Stimulated activated naive CD4-positive, alpha-beta T cell (primary cell): ENCODE measurements around the gene PPP6R3.
"Not testable (repeated sequence)": the region's sequence is repeated elsewhere in the genome, so short reads cannot be mapped to it uniquely, and the experiment has no call there.

Experiments used
- DNase-seq, 6 experiments: peaks; one replicate each; lab custom pipeline; 2025; lab: John Stamatoyannopoulos, UW

The PPP6R3 gene

GRCh38 chr11:68460741-68461574, at the start of gene PPP6R3:
Gene PPP6R3 (plus strand): TSS chr11:68460752. CDS start chr11:68537665, 76,913 bp downstream.
- DNase-seq: peak in 3 of 6 experiments; percentile 11 to 36 (median 28)

GRCh38 chr11:68411501-68411991, 49.0 kb upstream of the PPP6R3 start:
- DNase-seq: no peak

GRCh38 chr11:68412593-68413475, 47.7 kb upstream of the PPP6R3 start:
- DNase-seq: no peak

GRCh38 chr11:68413591-68413999, 47.0 kb upstream of the PPP6R3 start:
- DNase-seq: no peak

GRCh38 chr11:68414496-68415221, 45.9 kb upstream of the PPP6R3 start:
- no peak for DNase-seq

- DNase-seq: no peak
Measured at GRCh38 chr11:68416070-68416578, 44.4 kb upstream of the PPP6R3 start.

GRCh38 chr11:68418648-68419047, 41.9 kb upstream of the PPP6R3 start:
- DNase-seq: no peak

GRCh38 chr11:68420171-68420570, 40.4 kb upstream of the PPP6R3 start:
- DNase-seq: no peak

- DNase-seq: no peak
Measured at GRCh38 chr11:68423481-68423880, 37.1 kb upstream of the PPP6R3 start.

GRCh38 chr11:68424101-68424632, 36.4 kb upstream of the PPP6R3 start:
- no peak for DNase-seq

GRCh38 chr11:68424981-68425865, 35.3 kb upstream of the PPP6R3 start:
- no peak for DNase-seq

- no peak for DNase-seq
Measured at GRCh38 chr11:68425866-68426380, 34.6 kb upstream of the PPP6R3 start.

GRCh38 chr11:68429661-68430060, 30.9 kb upstream of the PPP6R3 start:
- DNase-seq: no peak

GRCh38 chr11:68430384-68430783, 30.2 kb upstream of the PPP6R3 start:
- no peak for DNase-seq

GRCh38 chr11:68430801-68431200, 29.8 kb upstream of the PPP6R3 start:
- DNase-seq: no peak

GRCh38 chr11:68431984-68432645, 28.4 kb upstream of the PPP6R3 start:
- no peak for DNase-seq

GRCh38 chr11:68432874-68433273, 27.7 kb upstream of the PPP6R3 start:
- DNase-seq: no peak

GRCh38 chr11:68433541-68433940, 27.0 kb upstream of the PPP6R3 start:
- DNase-seq: no peak

- DNase-seq: not testable (repeated sequence)
Measured at GRCh38 chr11:68434159-68434558, 26.4 kb upstream of the PPP6R3 start.
